SW480 (cell line): ENCODE results near the gene CTXN1.
A peak's percentile ranks its signal among the peaks of the same experiment; 100 is the strongest.

ENCODE experiments used
- DNase-seq: peaks from one replicate; pipeline ENCODE4 v3.0.0-alpha.2; 2016; ENCODE audit warnings: low spot score

CTXN1 gene

GRCh38 chr19:7914099-7914498 is 11.8 kb downstream of the CTXN1 start:
- DNase-seq: no peak

DNA sequence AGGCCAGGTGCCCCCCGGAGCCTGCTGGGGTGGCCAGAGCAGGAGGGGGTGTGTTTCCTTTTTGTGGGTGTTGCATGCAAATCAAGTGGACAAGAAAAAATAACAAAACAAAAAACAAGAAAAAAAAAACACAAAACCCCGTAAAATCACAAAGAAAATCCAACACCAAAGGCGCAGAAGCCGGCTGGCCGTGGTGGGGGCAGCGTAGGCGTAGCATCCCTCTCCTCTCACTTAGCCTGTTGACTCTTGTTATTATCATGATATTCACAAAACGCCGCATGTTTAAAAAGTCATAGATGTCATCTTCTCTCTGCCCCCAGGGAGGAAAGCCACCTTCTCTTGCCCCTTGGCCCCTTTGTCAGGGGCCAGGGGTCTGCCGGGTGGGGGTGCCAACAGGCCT is 12.3 kb downstream of the CTXN1 start:
- DNase-seq: no peak

GRCh38 chr19:7912697-7913564 is 13.0 kb downstream of the CTXN1 start:
- no peak for DNase-seq

DNA sequence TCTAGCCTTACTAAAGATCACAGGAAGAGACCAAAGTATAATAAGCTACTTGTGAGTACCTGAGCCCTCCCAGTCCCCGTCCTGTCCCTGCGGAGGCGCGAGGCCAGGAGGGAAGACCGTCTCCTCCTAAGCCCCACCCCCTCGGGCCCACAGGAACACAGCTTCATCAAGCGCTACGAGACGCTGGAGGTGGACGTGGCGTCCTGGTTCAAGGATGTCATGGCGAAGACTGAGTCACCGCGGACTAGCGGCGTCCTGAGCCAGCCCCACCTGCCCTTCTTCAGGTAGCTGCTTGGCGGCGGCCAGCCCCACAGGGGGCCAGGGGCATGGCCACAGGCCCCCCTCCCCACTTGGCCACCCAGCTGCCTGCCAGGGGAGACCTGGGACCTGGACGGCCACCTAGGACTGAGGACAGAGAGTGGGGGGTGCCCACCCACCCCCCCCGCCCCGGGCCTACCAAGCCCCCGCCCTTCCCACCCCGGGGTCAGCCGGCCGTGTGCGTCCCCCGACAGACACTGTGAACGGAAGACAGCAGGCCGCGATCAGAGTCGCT is 13.7 kb downstream of the CTXN1 start:
- no peak for DNase-seq

DNA sequence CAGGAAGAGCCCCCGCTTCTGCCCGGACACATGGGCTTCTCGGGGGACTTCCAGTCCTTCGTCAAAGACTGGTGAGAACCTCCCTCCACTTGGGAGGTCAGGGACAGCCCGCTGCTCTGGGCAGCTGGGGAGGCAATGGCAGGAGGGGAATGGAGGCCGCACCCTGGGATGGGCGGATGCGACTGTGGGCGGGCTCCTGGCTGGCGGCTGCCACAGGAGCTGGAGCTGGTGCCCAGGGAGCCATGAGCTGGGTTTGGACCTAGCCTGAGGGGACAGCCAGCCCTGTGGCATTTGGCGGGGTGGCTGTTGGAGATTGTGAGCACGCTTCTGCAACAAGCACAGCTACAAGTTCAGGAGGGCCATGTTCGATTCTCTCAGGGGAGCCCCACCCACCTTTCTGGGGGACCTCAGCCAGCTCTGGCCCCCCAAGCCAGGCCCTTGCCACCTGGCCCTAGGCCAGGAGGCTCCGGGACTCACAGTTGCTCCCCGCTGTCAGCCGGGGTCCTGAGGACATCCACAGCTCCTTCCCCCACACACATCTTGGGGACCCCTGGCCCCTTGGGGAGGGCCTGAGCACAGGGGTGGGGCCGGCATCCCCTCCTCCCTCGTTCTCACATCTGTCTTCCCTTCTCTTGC is 14.3 kb downstream of the CTXN1 start:
- no peak for DNase-seq

- no peak for DNase-seq
Measured at GRCh38 chr19:7910321-7911161, 15.4 kb downstream of the CTXN1 start.

GRCh38 chr19:7909471-7910067 is 16.4 kb downstream of the CTXN1 start:
- DNase-seq: no peak

GRCh38 chr19:7908742-7909461 is 17.0 kb downstream of the CTXN1 start:
- no peak for DNase-seq

- DNase-seq: no peak
Measured at GRCh38 chr19:7908078-7908699, 17.7 kb downstream of the CTXN1 start.

- no peak for DNase-seq
Measured at GRCh38 chr19:7907544-7907943, 18.4 kb downstream of the CTXN1 start.

- no peak for DNase-seq
Measured at GRCh38 chr19:7907122-7907521, 18.8 kb downstream of the CTXN1 start.

DNA sequence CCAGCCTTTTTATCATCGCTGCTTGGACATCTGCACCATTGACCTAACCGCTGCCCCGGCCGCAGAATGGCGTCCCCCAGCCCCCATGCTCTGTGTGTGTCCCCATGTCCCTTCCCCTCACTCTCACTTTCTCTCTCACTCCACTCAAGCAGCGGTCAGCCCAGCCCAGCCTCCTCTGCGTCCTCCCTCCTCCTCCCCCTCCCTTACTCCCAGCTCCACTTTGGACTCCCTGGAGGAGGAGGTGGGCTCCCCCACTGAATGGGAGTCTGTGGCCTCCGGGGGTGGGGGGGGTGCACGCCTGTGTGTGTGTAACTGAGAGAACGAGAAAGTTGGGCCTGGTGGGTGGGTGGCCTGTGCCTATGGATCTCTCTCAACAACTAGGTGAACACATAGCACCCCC is 20.1 kb downstream of the CTXN1 start:
- DNase-seq: no peak

GRCh38 chr19:7905268-7905667 is 20.7 kb downstream of the CTXN1 start:
- no peak for DNase-seq

DNA sequence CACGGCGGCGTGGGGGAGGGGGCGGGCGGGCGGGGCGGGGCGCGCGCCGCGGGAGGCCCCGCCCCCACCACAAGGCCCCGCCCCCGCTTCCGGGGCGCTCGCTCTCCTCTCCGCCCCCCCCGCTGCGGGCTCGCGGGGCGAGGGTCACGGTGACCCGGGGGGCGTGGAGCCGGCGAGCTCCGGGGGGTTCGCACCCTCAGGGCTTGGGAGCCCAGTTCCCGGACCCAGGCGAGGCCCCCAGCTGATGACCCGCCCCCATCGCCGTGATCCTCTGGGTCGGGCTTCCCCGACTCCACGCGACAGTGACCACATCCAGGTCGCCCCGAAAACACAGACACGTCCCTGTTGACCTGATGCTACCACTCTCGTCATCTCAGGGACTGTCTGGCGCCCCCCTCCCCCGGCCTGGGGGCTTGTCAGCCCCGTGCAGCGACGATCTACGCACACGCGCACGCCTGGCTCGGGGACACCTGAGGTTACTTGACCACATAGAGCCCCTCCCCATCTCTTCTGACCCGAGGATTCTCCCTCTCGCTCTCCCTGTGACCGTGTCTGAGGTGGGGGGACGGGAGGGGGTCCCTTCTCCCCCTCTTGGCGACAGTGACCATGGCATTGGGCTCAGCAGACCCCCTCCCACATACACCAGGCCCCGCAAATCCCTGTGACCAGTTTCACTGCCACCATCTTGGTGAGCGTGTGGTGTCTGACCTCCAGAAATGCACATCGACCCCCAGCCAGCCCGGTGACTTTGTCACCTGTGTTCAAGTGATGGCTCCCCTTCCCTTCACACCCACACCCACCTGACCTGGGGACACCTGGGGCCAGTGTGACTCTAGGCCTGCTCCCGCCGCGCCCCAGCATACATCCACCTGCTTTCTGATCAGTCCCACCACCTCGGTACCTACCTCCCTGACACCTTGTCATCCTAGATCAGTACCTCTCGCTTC is 21.6 kb downstream of the CTXN1 start:
- no peak for DNase-seq

- peak; percentile 98 for DNase-seq
Measured at GRCh38 chr19:7903244-7904073, 22.5 kb downstream of the CTXN1 start, which contains the start of gene MAP2K7. Gene MAP2K7 (plus strand): TSS chr19:7903877. CDS start chr19:7903945, 68 bp downstream.

GRCh38 chr19:7902796-7903243 is 23.1 kb downstream of the CTXN1 start:
- peak; percentile 36 for DNase-seq

DNA sequence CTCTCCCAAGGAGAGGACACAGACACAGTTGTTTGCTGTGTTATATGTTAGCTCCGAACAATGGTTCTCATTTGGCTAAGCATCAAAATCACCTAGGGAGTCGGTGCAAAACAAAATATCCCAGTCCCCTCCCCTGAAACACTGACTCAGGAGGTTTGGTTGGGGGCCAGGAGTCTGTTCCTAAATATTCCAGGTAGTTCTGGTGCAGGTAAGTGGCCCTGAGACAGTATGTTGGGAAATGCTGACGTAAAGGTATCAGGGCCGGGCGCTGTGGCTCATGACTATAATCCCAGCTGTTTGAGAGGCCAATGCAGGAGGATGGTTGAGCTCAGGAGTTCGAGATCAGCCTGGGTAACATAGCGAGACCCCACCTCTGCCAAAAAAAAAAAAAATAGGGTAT is 24.6 kb downstream of the CTXN1 start:
- no peak for DNase-seq

DNA sequence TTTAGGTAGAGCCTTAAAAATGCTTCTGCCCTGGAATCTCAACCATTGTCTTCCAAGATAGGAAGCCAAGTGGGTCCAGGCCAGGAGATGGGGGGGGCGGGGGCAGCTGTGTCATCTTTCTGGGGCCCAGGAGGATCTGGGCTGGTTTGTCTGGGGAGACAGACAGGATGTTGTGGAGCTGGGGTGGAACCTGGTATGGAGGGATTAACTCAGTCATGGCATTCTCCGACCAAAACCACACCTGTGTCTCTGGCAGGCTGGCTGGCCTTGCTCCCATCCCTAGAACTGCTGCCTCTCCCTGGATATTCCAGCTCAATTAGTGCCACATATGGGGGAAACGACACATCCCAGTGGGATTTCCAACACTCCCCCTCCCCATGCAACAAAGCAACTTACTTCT is 25.0 kb downstream of the CTXN1 start:
- peak; percentile 25 for DNase-seq
